Stimulated activated memory B cell treated with anti-CD40 and anti-IgM and Interleukin-4, amounts not matched to agents 10 μg/mL and 1 μg/mL and 100 μg/mL, for 72 hours (primary cell): Measurements from ENCODE around the gene PASK.

ENCODE experiments used
- ATAC-seq: fragments of 150-1000 bp; cut with Tn5 transposase; 2 replicates; pipeline ENCODE4 v1.10.0; 2021
- H3K27ac Mint-ChIP-seq: one replicate; pipeline ENCODE4 v1.8.0; 2022; ENCODE audit warnings: mild to moderate bottlenecking, mixed read lengths
- H3K27me3 Mint-ChIP-seq: one replicate; pipeline ENCODE4 v1.8.0; 2022; ENCODE audit warnings: mixed read lengths
- H3K36me3 Mint-ChIP-seq: one replicate; pipeline ENCODE4 v1.8.0; 2022; ENCODE audit warnings: mixed read lengths
- H3K4me1 Mint-ChIP-seq: one replicate; pipeline ENCODE4 v1.8.0; 2022; ENCODE audit warnings: mixed read lengths
- H3K4me3 Mint-ChIP-seq: one replicate; pipeline ENCODE4 v1.8.0; 2022; ENCODE audit warnings: mild to moderate bottlenecking, moderate library complexity, mixed read lengths
- H3K9me3 Mint-ChIP-seq: one replicate; pipeline ENCODE4 v1.8.0; 2022; ENCODE audit warnings: mixed read lengths

Gene PASK

GRCh38 chr2:241129086-241129871 is 20.0 kb downstream of the PASK start:
- Mint-ChIP-seq H3K9me3 (peaks cover 5% of the 10 kb centered on the region), H3K36me3 (peaks cover 81% of the 10 kb centered on the region), H3K27me3 (no peaks in the 10 kb centered on the region), H3K4me3 (peak overlapping the region; percentile 38), H3K4me1 (peaks cover 72% of the 10 kb centered on the region), H3K27ac (peak overlapping the region; percentile 100)
- ATAC-seq, result peak; percentile 47

GRCh38 chr2:241128266-241128665 is 21.0 kb downstream of the PASK start:
- Mint-ChIP-seq H3K4me1 (peaks cover 74% of the 10 kb centered on the region), H3K4me3 (peak overlapping the region; percentile 53), H3K27me3 (no peaks in the 10 kb centered on the region), H3K27ac (peak overlapping the region; percentile 100), H3K9me3 (peaks cover 5% of the 10 kb centered on the region), H3K36me3 (peaks cover 77% of the 10 kb centered on the region)
- ATAC-seq, result no peak

DNA sequence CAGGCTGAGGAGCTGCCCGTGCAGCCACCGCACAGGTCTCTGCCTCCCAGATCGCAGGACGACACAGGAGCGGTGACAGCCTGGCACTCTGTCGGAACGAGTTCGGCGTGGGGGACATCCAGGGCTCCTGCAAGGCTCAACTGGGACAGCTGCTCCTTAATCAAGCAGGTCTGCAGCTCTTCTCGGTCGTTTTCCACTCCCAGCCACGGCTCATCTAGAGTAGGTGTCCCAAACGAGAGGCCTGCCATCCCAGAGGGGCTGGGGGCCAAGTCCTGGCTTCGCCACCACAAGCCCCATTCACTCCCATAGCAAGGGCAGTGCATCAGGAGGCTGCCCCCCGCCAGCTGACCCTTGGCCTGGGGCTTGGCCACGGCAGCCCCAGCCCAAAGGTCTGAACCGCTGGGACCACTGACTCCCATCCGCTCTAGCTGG is 22.5 kb downstream of the PASK start:
- peaks cover 78% of the 10 kb centered on the region for H3K36me3 Mint-ChIP-seq
- H3K9me3 Mint-ChIP-seq, result peaks cover 5% of the 10 kb centered on the region
- no peak overlapping the region for H3K4me3 Mint-ChIP-seq
- H3K27me3 Mint-ChIP-seq, result no peaks in the 10 kb centered on the region
- no peak for ATAC-seq
- H3K4me1 Mint-ChIP-seq, result peaks cover 63% of the 10 kb centered on the region
- peak overlapping the region; percentile 100 for H3K27ac Mint-ChIP-seq

- Mint-ChIP-seq H3K4me3 (peak overlapping the region; percentile 62), H3K27ac (peak overlapping the region; percentile 100), H3K9me3 (peaks cover 5% of the 10 kb centered on the region), H3K4me1 (peaks cover 63% of the 10 kb centered on the region), H3K27me3 (no peaks in the 10 kb centered on the region), H3K36me3 (peaks cover 83% of the 10 kb centered on the region)
- no peak for ATAC-seq
Observed at GRCh38 chr2:241126201-241126611, 23.1 kb downstream of the PASK start.

GRCh38 chr2:241125626-241126025 is 23.6 kb downstream of the PASK start:
- Mint-ChIP-seq H3K4me1 (peaks cover 61% of the 10 kb centered on the region), H3K27me3 (no peaks in the 10 kb centered on the region), H3K27ac (peak overlapping the region; percentile 100), H3K36me3 (peaks cover 84% of the 10 kb centered on the region), H3K9me3 (peaks cover 9% of the 10 kb centered on the region), H3K4me3 (peak overlapping the region; percentile 62)
- ATAC-seq, result peak; percentile 18

DNA sequence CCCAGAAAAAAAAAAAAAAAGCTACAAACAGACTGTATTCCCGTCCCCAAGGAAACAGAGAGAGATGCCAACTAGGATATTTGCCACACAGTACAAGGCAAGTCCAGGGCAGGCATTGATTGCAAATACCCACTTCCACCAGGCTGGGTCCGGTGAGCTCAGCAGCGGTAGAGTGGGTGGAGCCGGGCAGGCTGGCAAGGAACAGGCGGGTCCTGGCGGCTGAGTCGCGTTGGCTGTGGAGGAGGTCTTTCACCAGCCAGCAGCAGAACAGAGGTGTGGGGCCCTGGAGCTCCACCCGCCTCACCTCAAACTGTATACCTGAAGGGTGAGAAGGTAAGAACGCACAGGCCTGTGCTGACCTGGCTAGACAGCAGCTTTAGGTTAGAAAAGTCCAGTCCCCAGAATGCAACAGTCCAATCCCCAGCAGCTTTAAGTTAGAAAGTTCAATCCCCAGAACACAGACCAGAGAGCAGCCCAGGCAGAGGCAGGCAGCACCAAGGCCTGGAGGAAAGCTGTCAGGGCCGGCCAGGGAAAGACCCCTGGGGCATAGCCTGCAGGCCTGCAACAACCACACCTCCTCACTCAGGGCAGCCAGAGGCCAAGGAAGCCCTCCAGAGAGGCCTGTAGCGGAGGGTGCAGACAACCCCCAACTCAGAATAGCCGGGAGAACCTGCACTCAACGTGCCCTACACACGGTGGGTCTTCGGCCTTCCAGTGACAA is 25.3 kb downstream of the PASK start:
- H3K27ac Mint-ChIP-seq, result peak overlapping the region; percentile 100
- peaks cover 79% of the 10 kb centered on the region for H3K36me3 Mint-ChIP-seq
- H3K9me3 Mint-ChIP-seq, result peaks cover 9% of the 10 kb centered on the region
- no peaks in the 10 kb centered on the region for H3K27me3 Mint-ChIP-seq
- peak; percentile 25 for ATAC-seq
- H3K4me3 Mint-ChIP-seq, result peak overlapping the region; percentile 47
- H3K4me1 Mint-ChIP-seq, result peaks cover 44% of the 10 kb centered on the region

DNA sequence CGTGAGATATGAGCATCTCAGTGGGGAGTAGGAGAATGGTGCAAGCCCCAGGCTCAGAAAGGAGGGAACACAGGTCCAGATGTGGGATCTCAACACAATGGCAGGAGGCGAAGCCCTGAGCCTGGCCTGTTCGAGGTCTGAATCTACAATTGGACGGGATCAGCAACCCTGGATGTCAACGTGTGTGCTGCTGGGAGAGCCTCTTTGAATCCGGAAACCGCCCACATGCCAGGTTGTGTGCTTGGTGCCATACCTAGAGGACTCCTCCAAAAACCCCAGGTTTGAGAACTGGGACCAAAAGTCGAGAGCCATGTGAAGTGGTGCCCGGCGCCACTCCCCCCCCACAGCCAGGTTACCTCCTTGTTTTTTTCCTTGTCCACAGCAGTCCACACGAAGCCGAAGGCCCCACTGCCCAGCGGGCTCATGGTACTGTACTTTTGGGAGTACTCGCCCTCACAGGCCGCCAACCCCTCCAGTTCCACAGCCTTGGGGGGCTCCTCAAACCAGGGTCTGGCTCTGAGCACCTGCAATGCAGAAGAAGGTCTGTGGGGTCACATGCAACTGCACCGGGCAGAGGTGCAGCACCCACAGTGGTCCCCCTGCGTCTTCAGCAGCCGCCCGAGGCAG is 26.8 kb downstream of the PASK start:
- Mint-ChIP-seq H3K4me3 (no peak overlapping the region), H3K27ac (peak overlapping the region; percentile 57), H3K27me3 (no peaks in the 10 kb centered on the region), H3K9me3 (peaks cover 4% of the 10 kb centered on the region), H3K36me3 (peaks cover 77% of the 10 kb centered on the region), H3K4me1 (peaks cover 42% of the 10 kb centered on the region)
- ATAC-seq, result no peak

DNA sequence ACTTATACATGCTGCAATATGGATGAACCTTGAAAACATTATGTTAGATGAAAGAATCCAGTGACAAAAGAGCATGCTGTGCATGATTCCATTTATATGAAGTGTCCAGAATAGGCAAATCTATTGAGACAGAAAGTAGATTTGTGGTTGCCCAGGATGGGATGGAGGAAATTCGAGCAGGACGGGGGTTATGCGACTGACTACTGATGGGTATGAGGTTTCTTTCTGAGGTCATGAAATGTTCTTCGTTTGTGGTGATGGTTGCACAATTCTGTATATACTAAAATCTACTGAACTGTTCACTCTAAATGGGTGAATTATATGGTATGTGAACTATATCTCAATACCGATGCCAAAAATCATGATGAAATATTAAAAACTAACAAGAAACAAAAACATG is 28.3 kb downstream of the PASK start:
- peaks cover 33% of the 10 kb centered on the region for H3K4me1 Mint-ChIP-seq
- ATAC-seq, result no peak
- H3K9me3 Mint-ChIP-seq, result peaks cover 4% of the 10 kb centered on the region
- H3K27ac Mint-ChIP-seq, result peak overlapping the region; percentile 40
- peaks cover 77% of the 10 kb centered on the region for H3K36me3 Mint-ChIP-seq
- no peaks in the 10 kb centered on the region for H3K27me3 Mint-ChIP-seq
- no peak overlapping the region for H3K4me3 Mint-ChIP-seq

DNA sequence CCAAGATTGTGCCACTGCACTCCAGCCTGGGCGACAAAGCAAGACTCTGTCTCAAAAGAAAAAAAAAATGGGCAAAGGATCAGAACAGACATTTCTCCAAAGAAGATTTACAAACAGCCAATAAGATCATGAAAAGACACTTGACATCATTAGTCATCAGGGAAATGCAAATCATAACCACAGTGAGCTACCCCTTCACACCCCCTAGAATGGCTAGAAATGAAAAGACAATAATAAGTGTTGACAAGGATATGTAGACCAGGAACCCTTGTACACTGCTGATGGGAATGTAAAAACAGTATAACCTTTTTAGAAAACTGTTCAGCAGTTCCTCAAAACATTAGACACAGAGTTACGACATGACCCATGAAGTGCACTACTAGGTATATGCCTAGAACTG is 28.8 kb downstream of the PASK start:
- peaks cover 30% of the 10 kb centered on the region for H3K4me1 Mint-ChIP-seq
- no peak for ATAC-seq
- peak overlapping the region; percentile 40 for H3K27ac Mint-ChIP-seq

GRCh38 chr2:241118737-241119505 is 30.4 kb downstream of the PASK start:
- peak overlapping the region; percentile 3 for H3K27ac Mint-ChIP-seq
- no peak overlapping the region for H3K4me3 Mint-ChIP-seq
- no peaks in the 10 kb centered on the region for H3K27me3 Mint-ChIP-seq
- no peak for ATAC-seq
- peaks cover 31% of the 10 kb centered on the region for H3K4me1 Mint-ChIP-seq
- peaks cover 85% of the 10 kb centered on the region for H3K36me3 Mint-ChIP-seq
- H3K9me3 Mint-ChIP-seq, result peaks cover 4% of the 10 kb centered on the region

More for the DNA sequence above, 28.8 kb downstream of the PASK start:
- Mint-ChIP-seq H3K9me3 (peaks cover 4% of the 10 kb centered on the region), H3K4me3 (no peak overlapping the region), H3K36me3 (peaks cover 77% of the 10 kb centered on the region), H3K27me3 (no peaks in the 10 kb centered on the region)

GRCh38 chr2:241116606-241117560 is 32.4 kb downstream of the PASK start:
- Mint-ChIP-seq H3K4me1 (peaks cover 40% of the 10 kb centered on the region), H3K27ac (peak overlapping the region; percentile 3), H3K36me3 (peaks cover 82% of the 10 kb centered on the region), H3K4me3 (no peak overlapping the region), H3K9me3 (peaks cover 4% of the 10 kb centered on the region), H3K27me3 (no peaks in the 10 kb centered on the region)
- no peak for ATAC-seq

DNA sequence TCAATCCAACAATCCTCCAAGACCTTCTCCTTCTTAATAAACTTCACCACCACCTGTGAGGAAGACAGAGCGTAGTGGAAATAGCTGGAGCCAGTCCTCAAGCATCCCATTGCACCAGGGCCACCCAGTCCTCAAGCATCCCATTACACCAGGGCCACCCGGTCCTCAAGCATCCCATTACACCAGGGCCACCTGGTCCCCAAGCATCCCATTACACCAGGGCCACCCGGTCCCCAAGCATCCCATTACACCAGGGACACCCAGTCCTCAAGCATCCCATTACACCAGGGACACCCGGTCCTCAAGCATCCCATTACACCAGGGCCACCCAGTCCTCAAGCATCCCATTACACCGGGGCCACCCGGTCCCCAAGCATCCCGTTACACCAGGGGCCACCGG is 33.9 kb downstream of the PASK start:
- no peaks in the 10 kb centered on the region for H3K9me3 Mint-ChIP-seq
- ATAC-seq, result no peak
- peak overlapping the region; percentile 50 for H3K27ac Mint-ChIP-seq
- peaks cover 56% of the 10 kb centered on the region for H3K4me1 Mint-ChIP-seq
- H3K27me3 Mint-ChIP-seq, result no peaks in the 10 kb centered on the region
- H3K36me3 Mint-ChIP-seq, result peaks cover 70% of the 10 kb centered on the region
- H3K4me3 Mint-ChIP-seq, result no peak overlapping the region

DNA sequence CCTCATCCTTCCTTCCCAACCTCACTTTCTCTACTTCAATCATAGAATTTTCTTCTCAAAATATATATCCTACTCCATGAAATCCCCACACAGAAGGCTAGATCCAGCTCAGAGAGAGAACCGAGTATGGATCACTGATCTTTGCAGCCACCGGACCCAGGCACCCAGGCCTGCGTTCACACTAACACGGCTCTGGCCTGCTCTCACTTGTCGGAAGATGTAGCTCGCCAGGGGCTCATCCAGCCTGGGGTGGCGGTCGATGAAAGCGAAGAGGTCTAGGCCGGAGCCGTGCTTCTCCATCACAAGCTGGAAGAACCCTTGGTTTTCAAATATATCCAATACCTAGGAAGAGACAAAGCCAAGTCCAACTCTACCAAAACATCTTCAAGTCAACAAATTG is 34.4 kb downstream of the PASK start:
- no peak for ATAC-seq
- H3K9me3 Mint-ChIP-seq, result no peaks in the 10 kb centered on the region
- H3K36me3 Mint-ChIP-seq, result peaks cover 64% of the 10 kb centered on the region
- peaks cover 61% of the 10 kb centered on the region for H3K4me1 Mint-ChIP-seq
- no peak overlapping the region for H3K4me3 Mint-ChIP-seq
- no peaks in the 10 kb centered on the region for H3K27me3 Mint-ChIP-seq
- peak overlapping the region; percentile 50 for H3K27ac Mint-ChIP-seq

GRCh38 chr2:241112592-241112991 is 36.7 kb downstream of the PASK start:
- Mint-ChIP-seq H3K27me3 (no peaks in the 10 kb centered on the region), H3K27ac (peak overlapping the region; percentile 91), H3K4me3 (peak overlapping the region; percentile 71), H3K4me1 (peaks cover 72% of the 10 kb centered on the region), H3K36me3 (peaks cover 68% of the 10 kb centered on the region), H3K9me3 (peaks cover 2% of the 10 kb centered on the region)
- no peak for ATAC-seq
